Natural killer cell (primary cell): ENCODE results near the gene RND3. TPM values are rescaled to one million over a fixed set of nuclear protein-coding genes. Genes with fewer than 3 reads are reported as not detected.

Source experiments
- ATAC-seq, 3 donors: fragments of 150-1000 bp in 2 of 3; fragments of 200-7000 bp in 1 of 3; cut with Tn5 transposase; 1 replicate in 1 of 3; 2 replicates in 2 of 3; pipeline ENCODE4 v1.10.0; 2021; ENCODE audit warnings: mild to moderate bottlenecking in 2 of 3, moderate library complexity in 2 of 3
- DNase-seq, 2 donors: peaks; one replicate each; pipeline versions ENCODE4 v3.0.0 to v3.0.0-alpha.2; 2013 to 2021; ENCODE audit warnings: mixed read lengths in 1 of 2
- H3K27ac ChIP-seq: one replicate; pipeline ENCODE4 v1.5.1; 2013; ENCODE audit warnings: mild to moderate bottlenecking, low read length
- H3K27me3 ChIP-seq: one replicate; pipeline ENCODE4 v1.6.1; 2013; ENCODE audit warnings: low read length; ENCODE audit not compliant: control insufficient read depth, insufficient read depth
- H3K36me3 ChIP-seq: one replicate; pipeline ENCODE4 v1.6.1; 2013; ENCODE audit warnings: low read length; ENCODE audit not compliant: control insufficient read depth, insufficient read depth
- H3K4me1 ChIP-seq: one replicate; pipeline ENCODE4 v1.6.1; 2013; ENCODE audit warnings: low read length; ENCODE audit not compliant: control insufficient read depth, insufficient read depth
- H3K4me3 ChIP-seq: one replicate; pipeline ENCODE4 v1.5.1; 2013; ENCODE audit warnings: low read length
- H3K9me3 ChIP-seq: one replicate; pipeline ENCODE4 v1.6.1; 2013; ENCODE audit warnings: low read length; ENCODE audit not compliant: control insufficient read depth, insufficient read depth
- H3K27ac Mint-ChIP-seq, 2 donors: one replicate each; pipeline ENCODE4 v1.8.0; 2022; ENCODE audit warnings: mild to moderate bottlenecking in 2 of 2, mixed read lengths in 2 of 2, moderate library complexity in 1 of 2
- H3K27me3 Mint-ChIP-seq, 2 donors: one replicate each; pipeline ENCODE4 v1.8.0; 2022; ENCODE audit warnings: low read depth in 2 of 2, mixed read lengths in 2 of 2
- H3K36me3 Mint-ChIP-seq: one replicate; pipeline ENCODE4 v1.8.0; 2022; ENCODE audit warnings: mixed read lengths
- H3K4me1 Mint-ChIP-seq, 2 donors: one replicate each; pipeline ENCODE4 v1.8.0; 2022; ENCODE audit warnings: mixed read lengths in 2 of 2
- H3K4me3 Mint-ChIP-seq: one replicate; pipeline ENCODE4 v1.8.0; 2022; ENCODE audit warnings: mild to moderate bottlenecking, moderate library complexity, mixed read lengths
- H3K9me3 Mint-ChIP-seq, 2 donors: one replicate each; pipeline ENCODE4 v1.8.0; 2022; ENCODE audit warnings: mixed read lengths in 2 of 2
- CTCF ChIP-seq: fragments of 200-600 bp; IDR thresholded peaks from one replicate; pipeline ENCODE4 v1.8.0; 2022; ENCODE audit warnings: antibody characterized with exemption
- WGBS: methylation state at CpG from one replicate; pipeline ENCODE4 v1.1.7; 2013; ENCODE audit warnings: missing lambda C conversion rate; ENCODE audit not compliant: insufficient coverage; 5-methylcytosine and 5-hydroxymethylcytosine counted together
- intact Hi-C: fragments of 100-400 bp; cut with micrococcal nuclease; formaldehyde crosslinking; loops from one replicate; pipeline ENCODE4 v1.14.2; 2022
- total RNA-seq, 4 donors: library from RNA; stranded (reverse); fragments of 120-200 nt in 1 of 4; gene quantifications; one replicate each; pipeline versions ENCODE4 v1.2.3 to v1.2.4, GENCODE V29; 2013 to 2022

RND3 gene
- not detected for total RNA-seq
- total RNA-seq (2013) = not detected

GRCh38 chr2:150487537-150488429 lies at the start of gene RND3:
RND3 (minus strand) TSS chr2:150487667; CDS start chr2:150487417, 250 bp downstream.
- Histone ChIP-seq H3K27ac (no peak within 1 kb of the TSS), H3K27me3 (peaks cover 13% of the 10 kb centered on the region), H3K9me3 (no peaks in the 10 kb centered on the region), H3K4me1 (no peaks in the 10 kb centered on the region), H3K4me3 (no peak within 1 kb of the TSS), H3K36me3 (no peaks in the 10 kb centered on the region)
- TF ChIP-seq CTCF = no peak
- peaks cover 24 to 34% of the 10 kb centered on the region in 2 donors for H3K27me3 Mint-ChIP-seq
- DNase-seq = peak in 1 of 2 donors; percentile 13
- no peak for ATAC-seq
- H3K4me3 Mint-ChIP-seq = no peak within 1 kb of the TSS
- peaks cover 2 to 3% of the 10 kb centered on the region in 2 donors for H3K9me3 Mint-ChIP-seq
- H3K4me1 Mint-ChIP-seq = no peaks in the 10 kb centered on the region
- H3K27ac Mint-ChIP-seq = no peak within 1 kb of the TSS
- WGBS = 16% methylated on average over 24 of the region's 24 CpGs
- intact Hi-C loops = loop anchor here (5.0 kb wide), 1 partner anchor 890 kb away; no protein-coding TSS in a partner anchor
- H3K36me3 Mint-ChIP-seq = no peaks in the 10 kb centered on the region

- TF ChIP-seq CTCF = no peak
- Mint-ChIP-seq H3K9me3 (peaks cover 2 to 5% of the 10 kb centered on the region in 2 donors), H3K4me1 (no peaks in the 10 kb centered on the region), H3K27me3 (no peaks in the 10 kb centered on the region), H3K27ac (no peak overlapping the region), H3K4me3 (no peak overlapping the region), H3K36me3 (no peaks in the 10 kb centered on the region)
- no peak for ATAC-seq
- H3K4me1 ChIP-seq = no peaks in the 10 kb centered on the region
- 60% methylated on average over 1 of the region's 1 CpG for WGBS
- no peak for DNase-seq
- H3K27ac ChIP-seq = no peak overlapping the region
- H3K4me3 ChIP-seq = no peak overlapping the region
- H3K36me3 ChIP-seq = no peaks in the 10 kb centered on the region
- H3K9me3 ChIP-seq = no peaks in the 10 kb centered on the region
- intact Hi-C loops = no loop called here
- H3K27me3 ChIP-seq = no peaks in the 10 kb centered on the region
Observed at GRCh38 chr2:150535176-150535575, 47.7 kb upstream of the RND3 start.

GRCh38 chr2:150532879-150533278 lies 45.4 kb upstream of the RND3 start:
- intact Hi-C loops = no loop called here
- TF ChIP-seq CTCF = no peak
- no peaks in the 10 kb centered on the region for H3K27me3 Mint-ChIP-seq
- no peak overlapping the region for H3K4me3 Mint-ChIP-seq
- H3K27ac Mint-ChIP-seq = no peak overlapping the region
- Histone ChIP-seq H3K36me3 (no peaks in the 10 kb centered on the region), H3K27me3 (no peaks in the 10 kb centered on the region), H3K4me3 (no peak overlapping the region), H3K27ac (no peak overlapping the region), H3K4me1 (no peaks in the 10 kb centered on the region), H3K9me3 (no peaks in the 10 kb centered on the region)
- no peaks in the 10 kb centered on the region for H3K36me3 Mint-ChIP-seq
- H3K9me3 Mint-ChIP-seq = peaks cover 2 to 8% of the 10 kb centered on the region in 2 donors
- H3K4me1 Mint-ChIP-seq = no peaks in the 10 kb centered on the region
- ATAC-seq (no peak), DNase-seq (no peak)
- no CpG with 5 or more reads among the region's 1 CpG for WGBS
